SK-N-SH (cell line): ENCODE results near the gene LRRC8D. TPM values are rescaled to one million over a fixed set of nuclear protein-coding genes. Genes with fewer than 3 reads are reported as not detected.

Experiments used
- CTCF ChIA-PET: fragments of 300-600, 350-600 bp; formaldehyde crosslinking; extraction: SDS; loops from one replicate; lab custom pipeline; 2021; lab: Yijun Ruan, JAX
- POLR2A ChIA-PET: fragments of 350-600 bp; sonication (Branson Sonifier 250); formaldehyde crosslinking; extraction: SDS; loops from one replicate; lab custom pipeline; 2020; ENCODE audit warnings: antibody characterized with exemption, inconsistent platforms; lab: Yijun Ruan, JAX
- DNase-seq: peaks from one replicate; pipeline ENCODE4 v3.0.0; 2012
- H2AFZ ChIP-seq: fragments of 200-600 bp; sonication (generic); 2 replicates; pipeline ENCODE4 v1.8.1; 2016; ENCODE audit warnings: antibody characterized with exemption, mild to moderate bottlenecking, low read depth
- H3F3A ChIP-seq: fragments of 200-600 bp; sonication (generic); replicated peaks from 2 replicates; pipeline ENCODE3; 2016; ENCODE audit warnings: antibody characterized with exemption, mild to moderate bottlenecking; ENCODE audit not compliant: insufficient read depth
- H3K27ac ChIP-seq, 2 experiments: fragments of 200-500 bp in 1 of 2; fragments of 200-600 bp in 1 of 2; sonication (Bioruptor generic) in 1 of 2; sonication (generic), shearing (Covaris generic) in 1 of 2; 2 replicates each; pipeline versions ENCODE4 v1.5.1 to v1.6.1; 2014 to 2016; ENCODE audit warnings: low read depth in 2 of 2, inconsistent platforms in 1 of 2, low read length in 1 of 2, mild to moderate bottlenecking in 1 of 2, mixed read lengths in 1 of 2
- H3K27me3 ChIP-seq: fragments of 200-600 bp; sonication (generic), shearing (Covaris generic); 2 replicates; pipeline ENCODE4 v1.6.1; 2016; ENCODE audit warnings: mixed run types; ENCODE audit not compliant: insufficient read depth
- H3K36me3 ChIP-seq, 2 experiments: fragments of 200-500 bp in 1 of 2; fragments of 200-600 bp in 1 of 2; sonication (Bioruptor generic) in 1 of 2; sonication (generic) in 1 of 2; replicated peaks in 1 of 2; 2 replicates each; pipeline versions ENCODE3 to v1.5.1; 2014 to 2016; ENCODE audit warnings: low read length in 1 of 2, mild to moderate bottlenecking in 1 of 2; ENCODE audit not compliant: insufficient read depth in 2 of 2, control insufficient read depth in 1 of 2
- H3K4me1 ChIP-seq, 2 experiments: fragments of 200-500 bp in 1 of 2; fragments of 200-600 bp in 1 of 2; sonication (Bioruptor generic) in 1 of 2; sonication (generic), shearing (Covaris generic) in 1 of 2; 2 replicates each; pipeline versions ENCODE4 v1.5.1 to v1.6.1; 2014 to 2016; ENCODE audit warnings: low read depth in 1 of 2, low read length in 1 of 2, mixed run types in 1 of 2; ENCODE audit not compliant: insufficient read depth in 2 of 2, control insufficient read depth in 1 of 2
- H3K4me2 ChIP-seq: fragments of 200-600 bp; sonication (generic), shearing (Covaris generic); 2 replicates; pipeline ENCODE4 v1.6.1; 2017; ENCODE audit warnings: mixed run types
- H3K4me3 ChIP-seq, 2 experiments: fragments of 200-500 bp in 1 of 2; fragments of 200-600 bp in 1 of 2; sonication (Bioruptor generic) in 1 of 2; sonication (generic), shearing (Covaris generic) in 1 of 2; 2 replicates each; pipeline versions ENCODE4 v1.5.1 to v1.8.1; 2014 to 2016; ENCODE audit warnings: low read depth in 2 of 2, inconsistent platforms in 1 of 2, low read length in 1 of 2, mild to moderate bottlenecking in 1 of 2, mixed read lengths in 1 of 2, moderate library complexity in 1 of 2
- H3K79me2 ChIP-seq: fragments of 200-600 bp; sonication (generic); 2 replicates; pipeline ENCODE4 v1.8.1; 2017; ENCODE audit warnings: mild to moderate bottlenecking; ENCODE audit not compliant: insufficient read depth
- H3K9ac ChIP-seq: fragments of 200-600 bp; sonication (generic); 2 replicates; pipeline ENCODE4 v1.6.1; 2017; ENCODE audit warnings: mixed run types
- H3K9me2 ChIP-seq: fragments of 200-600 bp; sonication (generic); 2 replicates; pipeline ENCODE4 v1.6.1; 2017; ENCODE audit warnings: mixed run types
- H3K9me3 ChIP-seq: fragments of 200-600 bp; sonication (generic); 2 replicates; pipeline ENCODE4 v1.6.1; 2017; ENCODE audit warnings: mixed run types, mild to moderate bottlenecking, moderate library complexity
- H4K20me1 ChIP-seq: fragments of 200-600 bp; sonication (generic); 2 replicates; pipeline ENCODE4 v1.6.1; 2017; ENCODE audit warnings: mild to moderate bottlenecking, mixed run types; ENCODE audit not compliant: insufficient read depth
- ELF1 ChIP-seq: IDR thresholded peaks from 2 replicates; pipeline ENCODE4 v1.4.0; 2012
- EP300 ChIP-seq, 2 experiments: IDR thresholded peaks; 2 replicates each; pipeline versions ENCODE4 v1.4.0 to v1.6.1; 2012; ENCODE audit warnings: borderline replicate concordance in 1 of 2, low read depth in 1 of 2, low read length in 1 of 2
- NFIC ChIP-seq: IDR thresholded peaks from 2 replicates; pipeline ENCODE4 v1.4.0; 2012; ENCODE audit warnings: borderline replicate concordance
- PBX3 ChIP-seq: IDR thresholded peaks from 2 replicates; pipeline ENCODE4; 2012
- TCF12 ChIP-seq: IDR thresholded peaks from 2 replicates; pipeline ENCODE4 v1.4.0; 2012
- ZBTB33 ChIP-seq: IDR thresholded peaks from 2 replicates; pipeline ENCODE4 v1.4.0; 2012; ENCODE audit warnings: low read depth, borderline replicate concordance
- WGBS: methylation state at CpG from one replicate; pipeline ENCODE4 v1.1.6; 2017; ENCODE audit warnings: low lambda C conversion rate; 5-methylcytosine and 5-hydroxymethylcytosine counted together
- polyA plus RNA-seq, 3 experiments: library from polyadenylated mRNA; depleted of rRNA; stranded (reverse); fragments of >200 nt; gene quantifications; 2 replicates each; pipeline ENCODE4 v1.2.3, GENCODE V29; 2012
- TF ChIP-seq, protein P1 (sequence below): fragments of 150-350 bp; IDR thresholded peaks from 2 replicates; pipeline ENCODE4 v1.6.1; 2016; ENCODE audit warnings: mild to moderate bottlenecking, low read depth, low read length
- TF ChIP-seq, protein P2 (sequence below): fragments of 200-600 bp; sonication (generic); IDR thresholded peaks from 2 replicates; pipeline ENCODE4 v1.6.1; 2017; ENCODE audit warnings: antibody characterized with exemption, mild to moderate bottlenecking, moderate library complexity

The LRRC8D gene
- polyA plus RNA-seq, 1 of the 3 experiments (the other 2 are of a cell fraction), result 15.0 TPM

- Histone ChIP-seq H3K9ac (no peak overlapping the region), H4K20me1 (no peaks in the 10 kb centered on the region), H3F3A (peaks cover 24% of the 10 kb centered on the region), H3K27ac (no peak overlapping the region), H3K9me3 (no peaks in the 10 kb centered on the region), H3K79me2 (no peaks in the 10 kb centered on the region), H2AFZ (no peak overlapping the region), H3K9me2 (no peaks in the 10 kb centered on the region), H3K4me2 (no peak overlapping the region), H3K4me3 (no peak overlapping the region), H3K36me3 (no peaks in the 10 kb centered on the region), H3K27me3 (no peaks in the 10 kb centered on the region), H3K4me1 (peaks cover 2 to 14% of the 10 kb centered on the region in 2 experiments; a peak in 1 of 4 replicates)
- no peak for DNase-seq
- CTCF ChIA-PET, result interaction anchor here (1.2 to 1.3 kb wide), 2 partner anchors 38 to 106 kb away, joined by 4 read pairs; no protein-coding TSS in a partner anchor
- POLR2A ChIA-PET, result no interaction called here
- no peak for TF ChIP-seq NFIC
- TF ChIP-seq PBX3, result no peak
- no peak for TF ChIP-seq ZBTB33
- TF ChIP-seq TCF12, result no peak
- TF ChIP-seq ELF1, result no peak
- WGBS, result 92% methylated on average over 6 of the region's 6 CpGs
These were observed 128.0 kb downstream of the LRRC8D start for GRCh38 chr1:89948722-89949345.

DNA sequence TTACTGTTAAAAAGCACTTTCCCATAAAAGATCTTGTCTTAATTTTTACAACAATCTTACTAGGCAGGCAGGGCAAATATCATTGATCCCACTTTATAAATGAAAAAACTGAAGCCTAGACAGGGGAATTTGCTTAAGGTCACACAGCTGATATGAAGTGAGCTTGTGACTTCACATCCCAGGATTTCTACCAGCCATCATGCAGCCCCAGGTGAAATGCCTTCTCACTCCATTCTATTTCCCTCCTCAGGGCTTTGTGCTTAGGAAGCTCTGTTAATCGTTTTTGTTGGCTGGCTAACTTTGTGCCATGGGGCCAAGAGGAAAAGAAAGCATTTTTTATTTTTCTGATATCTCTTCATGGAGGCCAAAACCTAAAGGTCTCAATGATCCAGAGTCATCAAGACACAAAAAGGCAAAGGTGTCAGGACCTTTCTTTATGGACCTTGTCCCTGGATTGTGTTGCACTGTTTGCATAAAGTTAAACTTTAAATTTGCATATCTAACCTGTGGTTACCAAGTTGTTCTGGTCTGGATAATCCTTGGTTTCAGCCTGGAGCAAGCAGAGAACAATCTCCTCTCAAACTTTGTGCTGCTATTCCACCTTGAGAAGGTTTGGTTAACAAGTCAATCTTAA lies 129.3 kb downstream of the LRRC8D start:
- CTCF ChIA-PET, result no interaction called here
- no peak for TF ChIP-seq EP300 (IDR thresholded peaks at IDR 0.05; ENCODE audit: borderline replicate concordance in 1 of 2, low read depth in 1 of 2, low read length in 1 of 2)
- TF ChIP-seq, protein P1, sequence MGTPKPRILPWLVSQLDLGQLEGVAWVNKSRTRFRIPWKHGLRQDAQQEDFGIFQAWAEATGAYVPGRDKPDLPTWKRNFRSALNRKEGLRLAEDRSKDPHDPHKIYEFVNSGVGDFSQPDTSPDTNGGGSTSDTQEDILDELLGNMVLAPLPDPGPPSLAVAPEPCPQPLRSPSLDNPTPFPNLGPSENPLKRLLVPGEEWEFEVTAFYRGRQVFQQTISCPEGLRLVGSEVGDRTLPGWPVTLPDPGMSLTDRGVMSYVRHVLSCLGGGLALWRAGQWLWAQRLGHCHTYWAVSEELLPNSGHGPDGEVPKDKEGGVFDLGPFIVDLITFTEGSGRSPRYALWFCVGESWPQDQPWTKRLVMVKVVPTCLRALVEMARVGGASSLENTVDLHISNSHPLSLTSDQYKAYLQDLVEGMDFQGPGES, result no peak
- TF ChIP-seq, protein P2, sequence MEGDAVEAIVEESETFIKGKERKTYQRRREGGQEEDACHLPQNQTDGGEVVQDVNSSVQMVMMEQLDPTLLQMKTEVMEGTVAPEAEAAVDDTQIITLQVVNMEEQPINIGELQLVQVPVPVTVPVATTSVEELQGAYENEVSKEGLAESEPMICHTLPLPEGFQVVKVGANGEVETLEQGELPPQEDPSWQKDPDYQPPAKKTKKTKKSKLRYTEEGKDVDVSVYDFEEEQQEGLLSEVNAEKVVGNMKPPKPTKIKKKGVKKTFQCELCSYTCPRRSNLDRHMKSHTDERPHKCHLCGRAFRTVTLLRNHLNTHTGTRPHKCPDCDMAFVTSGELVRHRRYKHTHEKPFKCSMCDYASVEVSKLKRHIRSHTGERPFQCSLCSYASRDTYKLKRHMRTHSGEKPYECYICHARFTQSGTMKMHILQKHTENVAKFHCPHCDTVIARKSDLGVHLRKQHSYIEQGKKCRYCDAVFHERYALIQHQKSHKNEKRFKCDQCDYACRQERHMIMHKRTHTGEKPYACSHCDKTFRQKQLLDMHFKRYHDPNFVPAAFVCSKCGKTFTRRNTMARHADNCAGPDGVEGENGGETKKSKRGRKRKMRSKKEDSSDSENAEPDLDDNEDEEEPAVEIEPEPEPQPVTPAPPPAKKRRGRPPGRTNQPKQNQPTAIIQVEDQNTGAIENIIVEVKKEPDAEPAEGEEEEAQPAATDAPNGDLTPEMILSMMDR, result no peak
- TF ChIP-seq, all 33 proteins: peak for 0

More for the DNA sequence above, 129.3 kb downstream of the LRRC8D start:
- no peaks in the 10 kb centered on the region for H3K9me3 ChIP-seq
- H3K4me3 ChIP-seq, result no peak overlapping the region
- no peak overlapping the region for H2AFZ ChIP-seq
- H3K4me2 ChIP-seq, result no peak overlapping the region
- H3K79me2 ChIP-seq, result no peaks in the 10 kb centered on the region
- peaks cover 0 to 14% of the 10 kb centered on the region in 2 experiments; a peak in 1 of 4 replicates for H3K4me1 ChIP-seq
- H3K27me3 ChIP-seq, result no peaks in the 10 kb centered on the region
- no peak overlapping the region for H3K27ac ChIP-seq
- DNase-seq, result no peak
- H4K20me1 ChIP-seq, result no peaks in the 10 kb centered on the region
- POLR2A ChIA-PET, result no interaction called here
- peaks cover 24% of the 10 kb centered on the region for H3F3A ChIP-seq
- H3K36me3 ChIP-seq, result no peaks in the 10 kb centered on the region
- 45% methylated on average over 1 of the region's 1 CpG for WGBS
- no peak overlapping the region for H3K9ac ChIP-seq
- no peaks in the 10 kb centered on the region for H3K9me2 ChIP-seq
